ENCODE results near the gene CACNB2. TPM values are rescaled to one million over a fixed set of nuclear protein-coding genes. Genes with fewer than 3 reads are reported as not detected.
"Not testable (repeated sequence)": the region's sequence is repeated elsewhere in the genome, so short reads cannot be mapped to it uniquely, and the experiment has no call there.

The CACNB2 gene
- total RNA-seq, 4 donors from 2014 or later = 0.13 to 1.5 (median 0.18) TPM; not detected in 1

- Histone ChIP-seq H3K4me1 (no peaks in the 10 kb centered on the region), H3K36me3 (no peaks in the 10 kb centered on the region), H3K27me3 (no peaks in the 10 kb centered on the region), H3K9me3 (no peaks in the 10 kb centered on the region), H3K27ac (no peak overlapping the region), H3K4me3 (no peak overlapping the region)
- in situ Hi-C loops (cut with MboI; ENCODE audit: low sequenced_read_pairs in 4 of 4) (loop anchor here in 1 of 4 donors (25.0 kb wide), 2 partner anchors 291 to 591 kb away; partner anchors contain the start of gene HACD1), intact Hi-C loops (cut with DNase I; ENCODE audit: low total_unique reads) (no loop called here)
- ATAC-seq = no peak
- TF ChIP-seq POLR2A (IDR thresholded peaks at IDR 0.05) (no peak), CTCF (IDR thresholded peaks at IDR 0.05 in 4 of 5, conservative IDR thresholded peaks at IDR 0.05 in 1 of 5) (no peak)
- no peak for DNase-seq
Observed at GRCh38 chr10:18202680-18203460, 62.6 kb downstream of the CACNB2 start.

- H3K27me3 ChIP-seq = no peaks in the 10 kb centered on the region
- intact Hi-C loops (cut with DNase I; ENCODE audit: low total_unique reads) (no loop called here), in situ Hi-C loops (cut with MboI; ENCODE audit: low sequenced_read_pairs in 4 of 4) (loop anchor here in 1 of 4 donors (25.0 kb wide), 2 partner anchors 291 to 591 kb away; partner anchors contain the start of gene HACD1)
- ATAC-seq = no peak
- H3K27ac ChIP-seq = no peak overlapping the region
- H3K36me3 ChIP-seq = no peaks in the 10 kb centered on the region
- no peaks in the 10 kb centered on the region for H3K9me3 ChIP-seq
- TF ChIP-seq CTCF (IDR thresholded peaks at IDR 0.05 in 4 of 5, conservative IDR thresholded peaks at IDR 0.05 in 1 of 5) = no peak
- TF ChIP-seq POLR2A (IDR thresholded peaks at IDR 0.05) = no peak
- no peak for DNase-seq
- no peak overlapping the region for H3K4me3 ChIP-seq
- no peaks in the 10 kb centered on the region for H3K4me1 ChIP-seq
Observed at GRCh38 chr10:18203471-18203870, 63.2 kb downstream of the CACNB2 start.

DNA sequence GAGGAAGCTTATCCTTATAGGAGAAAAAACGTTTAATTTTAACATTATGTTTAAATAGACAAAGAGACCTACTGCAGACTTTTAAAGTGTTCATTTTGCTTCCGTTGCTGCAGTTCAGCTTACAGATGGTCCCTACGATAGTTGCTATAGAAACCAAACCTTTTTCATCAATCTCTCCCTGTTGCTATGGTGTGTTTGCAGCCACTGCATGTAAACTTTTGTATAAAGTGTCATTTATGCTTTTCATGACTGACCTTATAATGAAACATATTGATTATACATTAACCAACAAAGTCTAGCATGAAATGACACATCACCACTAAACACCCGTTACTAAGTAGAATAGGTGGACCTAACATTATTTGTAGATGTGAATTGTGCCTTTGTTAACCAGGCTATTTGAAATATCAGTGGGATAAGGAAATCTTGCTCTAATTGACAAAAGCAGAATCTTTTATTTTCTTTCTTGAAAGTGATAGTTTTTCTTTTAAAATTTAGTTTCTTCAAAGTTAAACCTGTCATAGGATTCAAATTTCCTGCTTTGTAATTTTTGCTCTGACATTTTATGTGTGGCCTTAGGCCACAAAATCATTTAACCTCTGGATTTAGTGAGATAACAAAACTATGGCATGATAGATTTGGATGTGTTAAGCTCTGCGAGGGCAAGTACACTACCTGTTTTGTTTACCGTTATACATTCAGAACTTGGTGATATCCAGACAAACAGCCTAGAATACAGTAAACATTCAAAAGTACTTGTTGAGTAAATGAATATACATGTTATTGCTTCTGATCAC lies 64.0 kb downstream of the CACNB2 start:
- Histone ChIP-seq H3K4me1 (no peaks in the 10 kb centered on the region), H3K27ac (no peak overlapping the region), H3K27me3 (no peaks in the 10 kb centered on the region), H3K36me3 (no peaks in the 10 kb centered on the region), H3K4me3 (no peak overlapping the region), H3K9me3 (no peaks in the 10 kb centered on the region)
- ATAC-seq = no peak
- TF ChIP-seq CTCF (IDR thresholded peaks at IDR 0.05 in 4 of 5, conservative IDR thresholded peaks at IDR 0.05 in 1 of 5) = no peak
- no peak for TF ChIP-seq POLR2A (IDR thresholded peaks at IDR 0.05)
- in situ Hi-C loops (cut with MboI; ENCODE audit: low sequenced_read_pairs in 4 of 4) (loop anchor here in 1 of 4 donors (25.0 kb wide), 2 partner anchors 292 to 592 kb away; partner anchors contain the start of gene HACD1), intact Hi-C loops (cut with DNase I; ENCODE audit: low total_unique reads) (no loop called here)
- DNase-seq = no peak

DNA sequence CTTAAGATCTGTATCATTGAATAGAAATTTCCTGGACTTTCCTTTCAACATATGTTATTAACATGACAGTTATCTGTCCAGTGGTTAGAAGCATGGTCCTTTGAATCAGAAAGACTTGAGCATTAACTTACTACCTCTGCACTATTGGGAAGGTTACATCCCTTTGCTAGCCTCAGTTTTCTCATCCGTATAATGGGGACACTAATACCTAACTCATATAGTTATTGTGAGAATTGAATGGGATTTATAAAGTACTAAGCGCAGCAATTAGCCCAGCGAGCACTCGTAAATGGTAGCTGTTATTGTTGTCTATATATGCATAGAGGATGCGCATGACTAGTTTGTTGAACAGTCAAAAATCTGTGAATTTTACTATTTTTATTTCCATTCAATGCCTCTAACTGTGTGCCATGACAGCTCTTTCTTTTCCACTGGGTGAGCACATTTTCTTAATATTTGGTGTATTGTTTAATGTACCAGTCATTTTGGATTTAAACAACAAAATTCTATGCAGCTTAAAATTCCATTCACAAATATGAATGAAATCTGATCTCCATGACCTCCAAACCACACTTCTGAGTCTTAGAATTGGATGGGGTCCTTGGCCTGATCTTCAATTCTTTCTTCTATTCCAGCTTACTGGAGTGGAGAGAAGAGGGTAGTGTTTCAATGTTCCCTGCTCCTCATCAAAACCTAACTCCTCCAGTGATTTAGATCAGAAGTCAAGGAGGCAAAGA lies 65.0 kb downstream of the CACNB2 start:
- ATAC-seq (no peak), DNase-seq (no peak)
- intact Hi-C loops (cut with DNase I; ENCODE audit: low total_unique reads) (no loop called here), in situ Hi-C loops (cut with MboI; ENCODE audit: low sequenced_read_pairs in 4 of 4) (loop anchor here in 1 of 4 donors (25.0 kb wide), 2 partner anchors 293 to 593 kb away; partner anchors contain the start of gene HACD1)
- H3K36me3 ChIP-seq = no peaks in the 10 kb centered on the region
- TF ChIP-seq POLR2A (IDR thresholded peaks at IDR 0.05) (no peak), CTCF (IDR thresholded peaks at IDR 0.05 in 4 of 5, conservative IDR thresholded peaks at IDR 0.05 in 1 of 5) (no peak)
- no peaks in the 10 kb centered on the region for H3K27me3 ChIP-seq
- no peak overlapping the region for H3K27ac ChIP-seq
- no peaks in the 10 kb centered on the region for H3K4me1 ChIP-seq
- H3K9me3 ChIP-seq = no peaks in the 10 kb centered on the region
- H3K4me3 ChIP-seq = no peak overlapping the region

DNA sequence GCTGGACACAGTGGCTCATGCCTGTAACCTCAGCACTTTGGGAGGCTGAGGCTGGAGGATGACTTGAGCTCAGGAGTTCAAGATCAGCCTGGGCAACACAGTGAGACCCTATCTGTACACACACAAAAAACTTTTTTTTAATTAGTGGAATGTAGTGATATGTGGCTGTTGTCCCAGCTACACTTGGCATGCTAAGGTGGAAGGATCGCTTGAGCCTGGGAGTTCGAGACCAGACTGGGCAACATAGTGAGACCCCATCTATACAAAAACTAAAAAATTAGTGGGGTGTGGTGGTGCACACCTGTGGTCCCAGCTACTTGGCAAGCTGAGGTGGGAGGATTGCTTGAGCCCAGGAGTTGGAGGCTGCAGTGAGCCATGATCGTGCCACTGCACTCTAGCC lies 68.0 kb downstream of the CACNB2 start:
- DNase-seq, H3K4me1 ChIP-seq: not testable (repeated sequence)
- in situ Hi-C loops (cut with MboI; ENCODE audit: low sequenced_read_pairs in 4 of 4) = loop anchor here in 1 of 4 donors (25.0 kb wide), 2 partner anchors 296 to 596 kb away; partner anchors contain the start of gene HACD1

More for the DNA sequence above, 68.0 kb downstream of the CACNB2 start:
- H3K36me3 ChIP-seq; H3K27ac ChIP-seq; H3K9me3 ChIP-seq; ATAC-seq; H3K27me3 ChIP-seq; H3K4me3 ChIP-seq; intact Hi-C loops (cut with DNase I; ENCODE audit: low total_unique reads): not testable (repeated sequence)

Data from gastrocnemius medialis (tissue), 4 donors.